HG03097 (cell line): ENCODE measurements around the gene THRA.

ENCODE experiments used
- ATAC-seq: cut with Tn5 transposase; IDR thresholded peaks from one replicate; pipeline ENCODE4 v1.9.1; 2021; ENCODE audit not compliant: unreplicated experiment, low FRiP score

The THRA gene

GRCh38 chr17:40095944-40096791, 33.4 kb downstream of the THRA start:
- ATAC-seq: peak; percentile 50

GRCh38 chr17:40097087-40097486, 34.3 kb downstream of the THRA start:
- ATAC-seq: no peak

- ATAC-seq: no peak
These were observed 35.4 kb downstream of the THRA start for GRCh38 chr17:40097931-40098845.

- ATAC-seq: peak; percentile 52
These were observed 36.3 kb downstream of the THRA start for GRCh38 chr17:40098846-40099618.

- ATAC-seq: no peak
These were observed 37.1 kb downstream of the THRA start for GRCh38 chr17:40099619-40100418.

GRCh38 chr17:40100419-40100668, 37.6 kb downstream of the THRA start, which contains the start of gene NR1D1:
Gene NR1D1 (minus strand): TSS chr17:40100589. CDS start chr17:40100094, 495 bp downstream.
- no peak for ATAC-seq

GRCh38 chr17:40100669-40101366, 38.1 kb downstream of the THRA start:
- ATAC-seq: no peak

- no peak for ATAC-seq
These were observed 38.8 kb downstream of the THRA start for GRCh38 chr17:40101367-40102210.

GRCh38 chr17:40103071-40103661, 40.4 kb downstream of the THRA start:
- no peak for ATAC-seq

- no peak for ATAC-seq
These were observed 40.9 kb downstream of the THRA start for GRCh38 chr17:40103688-40104087.

GRCh38 chr17:40104594-40105486, 42.1 kb downstream of the THRA start:
- ATAC-seq: no peak

GRCh38 chr17:40105861-40106759, 43.3 kb downstream of the THRA start:
- no peak for ATAC-seq

- ATAC-seq: no peak
These were observed 44.2 kb downstream of the THRA start for GRCh38 chr17:40106760-40107521.

GRCh38 chr17:40107522-40108174, 44.9 kb downstream of the THRA start:
- ATAC-seq: no peak
